Measurements from ENCODE around the gene ZNF776. TPM values are rescaled to one million over a fixed set of nuclear protein-coding genes. Genes with fewer than 3 reads are reported as not detected.

The ZNF776 gene
- 4.7 and 9.1 TPM in 2 replicates for total RNA-seq

GRCh38 chr19:57746580-57747471 is at the start of gene ZNF776:
Gene ZNF776 (plus strand): TSS chr19:57746815. CDS start chr19:57747059, 244 bp downstream.

GRCh38 chr19:57708641-57709361 is 37.8 kb upstream of the ZNF776 start, which contains the start of gene ZNF154:
Gene ZNF154 (minus strand): TSS chr19:57709204. CDS start chr19:57708971, 233 bp downstream.

GRCh38 chr19:57769345-57770131 is 22.9 kb downstream of the ZNF776 start, which contains the start of gene ZNF586:
Gene ZNF586 (plus strand): TSS chr19:57769676. CDS start chr19:57769843, 167 bp downstream.

Other genes starting within 250 kb of the ZNF776 start
- 7.7 and 10.4 TPM in 2 replicates for gene ZNF773, start 246.9 kb upstream of the ZNF776 start, total RNA-seq
- gene ZNF549, start 219.5 kb upstream of the ZNF776 start, total RNA-seq, result 3.8 and 3.9 TPM in 2 replicates
- gene ZNF550, start 187.0 kb upstream of the ZNF776 start, total RNA-seq, result 2.6 and 2.8 TPM in 2 replicates
- 5.5 and 6.6 TPM in 2 replicates for gene ZNF416, start 167.9 kb upstream of the ZNF776 start, total RNA-seq
- gene ZIK1, start 162.7 kb upstream of the ZNF776 start, total RNA-seq, result 7.2 and 8.1 TPM in 2 replicates
- 4.0 and 4.2 TPM in 2 replicates for gene ZNF530, start 146.9 kb upstream of the ZNF776 start, total RNA-seq
- gene ZNF134, start 132.6 kb upstream of the ZNF776 start, total RNA-seq, result 18.7 and 20.1 TPM in 2 replicates
- 6.0 and 7.7 TPM in 2 replicates for gene ZNF211, start 113.6 kb upstream of the ZNF776 start, total RNA-seq
- not detected in 2 replicates for gene ZSCAN4, start 77.9 kb upstream of the ZNF776 start, total RNA-seq
- gene ZNF551, start 64.8 kb upstream of the ZNF776 start, total RNA-seq, result 5.8 and 14.0 TPM in 2 replicates
- 2.3 and 4.3 TPM in 2 replicates for gene ZNF154, start 37.6 kb upstream of the ZNF776 start, total RNA-seq
- 6.2 and 7.0 TPM in 2 replicates for gene ZNF671, start 19.2 kb upstream of the ZNF776 start, total RNA-seq
- 4.7 and 12.6 TPM in 2 replicates for gene ZNF586, start 22.9 kb downstream of the ZNF776 start, total RNA-seq
- gene ZNF552, start 68.1 kb downstream of the ZNF776 start, total RNA-seq, result 0.85 and 2.6 TPM in 2 replicates
- gene ZNF587B, start 83.5 kb downstream of the ZNF776 start, total RNA-seq, result 7.9 and 10.6 TPM in 2 replicates
- gene ZNF587, start 103.0 kb downstream of the ZNF776 start, total RNA-seq, result 9.0 and 15.4 TPM in 2 replicates
- 2.9 and 7.7 TPM in 2 replicates for gene ZNF814, start 142.2 kb downstream of the ZNF776 start, total RNA-seq
- 6.9 and 7.8 TPM in 2 replicates for gene ZNF417, start 169.8 kb downstream of the ZNF776 start, total RNA-seq
- 2.9 and 3.3 TPM in 2 replicates for gene ZNF418, start 188.6 kb downstream of the ZNF776 start, total RNA-seq
- 2.6 and 3.8 TPM in 2 replicates for gene ZNF256, start 200.9 kb downstream of the ZNF776 start, total RNA-seq
- not detected in 2 replicates for gene C19orf18, start 227.7 kb downstream of the ZNF776 start, total RNA-seq

Data from pericardium fibroblast (primary cell).